Nephron progenitor cell (in vitro differentiated cells): ENCODE data around the gene TMEM167A.
A peak's percentile ranks its signal among the peaks of the same experiment; 100 is the strongest.

Experiments
- DNase-seq: peaks from one replicate; pipeline ENCODE4 v3.0.0; 2021
- H3K27ac Mint-ChIP-seq: 2 replicates; pipeline ENCODE4 v1.8.0; 2021; ENCODE audit warnings: mild to moderate bottlenecking, moderate library complexity, mixed read lengths
- H3K27me3 Mint-ChIP-seq: 2 replicates; pipeline ENCODE4 v1.8.0; 2021; ENCODE audit warnings: mild to moderate bottlenecking, low read depth, mixed read lengths; ENCODE audit not compliant: poor library complexity
- H3K36me3 Mint-ChIP-seq: 2 replicates; pipeline ENCODE4 v1.8.0; 2021; ENCODE audit warnings: low read depth, mixed read lengths
- H3K4me1 Mint-ChIP-seq: 2 replicates; pipeline ENCODE4 v1.8.0; 2021; ENCODE audit warnings: mixed read lengths
- H3K4me3 Mint-ChIP-seq: 2 replicates; pipeline ENCODE4 v1.8.0; 2021; ENCODE audit warnings: mild to moderate bottlenecking, moderate library complexity, mixed read lengths
- H3K9me3 Mint-ChIP-seq: 2 replicates; pipeline ENCODE4 v1.8.0; 2021; ENCODE audit warnings: mild to moderate bottlenecking, moderate library complexity, mixed read lengths
- CTCF ChIP-seq: fragments of 200-600 bp; sonication (generic); IDR thresholded peaks from 2 replicates; pipeline ENCODE4 v1.5.0; 2021; ENCODE audit warnings: antibody characterized with exemption

The TMEM167A gene

GRCh38 chr5:83050723-83051340, 26.4 kb downstream of the TMEM167A start:
- Mint-ChIP-seq H3K4me1 (no peaks in the 10 kb centered on the region), H3K36me3 (peaks cover 43% of the 10 kb centered on the region), H3K27ac (peak overlapping the region; percentile 21), H3K4me3 (no peak overlapping the region), H3K9me3 (no peaks in the 10 kb centered on the region), H3K27me3 (no peaks in the 10 kb centered on the region)
- DNase-seq: no peak
- TF ChIP-seq CTCF: no peak

GRCh38 chr5:83049370-83049885, 27.8 kb downstream of the TMEM167A start:
- Mint-ChIP-seq H3K4me1 (no peaks in the 10 kb centered on the region), H3K27me3 (no peaks in the 10 kb centered on the region), H3K36me3 (peaks cover 31% of the 10 kb centered on the region), H3K9me3 (no peaks in the 10 kb centered on the region), H3K27ac (no peak overlapping the region), H3K4me3 (no peak overlapping the region)
- no peak for TF ChIP-seq CTCF
- DNase-seq: no peak

GRCh38 chr5:83048811-83049210, 28.4 kb downstream of the TMEM167A start:
- no peak overlapping the region for H3K4me3 Mint-ChIP-seq
- no peaks in the 10 kb centered on the region for H3K4me1 Mint-ChIP-seq
- H3K9me3 Mint-ChIP-seq: no peaks in the 10 kb centered on the region
- peaks cover 24% of the 10 kb centered on the region for H3K36me3 Mint-ChIP-seq
- no peak for TF ChIP-seq CTCF
- no peak overlapping the region for H3K27ac Mint-ChIP-seq
- no peak for DNase-seq
- peaks cover 2% of the 10 kb centered on the region for H3K27me3 Mint-ChIP-seq

GRCh38 chr5:83048277-83048676, 28.9 kb downstream of the TMEM167A start:
- TF ChIP-seq CTCF: no peak
- Mint-ChIP-seq H3K9me3 (no peaks in the 10 kb centered on the region), H3K4me3 (no peak overlapping the region), H3K36me3 (peaks cover 22% of the 10 kb centered on the region), H3K27ac (no peak overlapping the region), H3K27me3 (peaks cover 3% of the 10 kb centered on the region), H3K4me1 (no peaks in the 10 kb centered on the region)
- DNase-seq: no peak

GRCh38 chr5:83044926-83045325, 32.3 kb downstream of the TMEM167A start:
- TF ChIP-seq CTCF: no peak
- Mint-ChIP-seq H3K27ac (no peak overlapping the region), H3K4me3 (no peak overlapping the region), H3K36me3 (peaks cover 3% of the 10 kb centered on the region), H3K9me3 (no peaks in the 10 kb centered on the region), H3K4me1 (no peaks in the 10 kb centered on the region), H3K27me3 (peaks cover 3% of the 10 kb centered on the region)
- no peak for DNase-seq

GRCh38 chr5:83042507-83042906, 34.7 kb downstream of the TMEM167A start:
- Mint-ChIP-seq H3K4me1 (peaks cover 9% of the 10 kb centered on the region), H3K4me3 (no peak overlapping the region), H3K27ac (no peak overlapping the region), H3K9me3 (no peaks in the 10 kb centered on the region), H3K27me3 (peaks cover 3% of the 10 kb centered on the region), H3K36me3 (no peaks in the 10 kb centered on the region)
- TF ChIP-seq CTCF: no peak
- DNase-seq: no peak
